Spleen (tissue), 11 donors: ENCODE results near the gene OGFR. TPM values are rescaled to one million over a fixed set of nuclear protein-coding genes. Genes with fewer than 3 reads are reported as not detected.
"Not testable (repeated sequence)": the region's sequence is repeated elsewhere in the genome, so short reads cannot be mapped to it uniquely, and the experiment has no call there.

ENCODE experiments used
- DNase-seq: peaks from one replicate; pipeline ENCODE4 v3.0.0-alpha.2; 2020
- H3K27ac ChIP-seq, 8 donors: fragments of 200-600 bp; sonication (generic) in 7 of 8; 1 replicate in 4 of 8; 2 replicates in 4 of 8; pipeline versions ENCODE4 v1.5.0 to v1.8.0; 2016 to 2021; ENCODE audit warnings: inconsistent platforms in 4 of 8, mild to moderate bottlenecking in 4 of 8, moderate library complexity in 1 of 8
- H3K27me3 ChIP-seq, 7 donors: fragments of 200-600 bp; sonication (generic) in 6 of 7; replicated peaks in 1 of 7; 1 replicate in 4 of 7; 2 replicates in 3 of 7; pipeline versions ENCODE4 v1.5.0 to v1.8.0; 2016 to 2021; ENCODE audit warnings: inconsistent platforms in 3 of 7, mild to moderate bottlenecking in 1 of 7
- H3K36me3 ChIP-seq, 6 donors: fragments of 200-600 bp; sonication (generic) in 5 of 6; 1 replicate in 4 of 6; 2 replicates in 2 of 6; pipeline versions ENCODE4 v1.5.0 to v1.8.0; 2016 to 2021; ENCODE audit warnings: inconsistent platforms in 2 of 6
- H3K4me1 ChIP-seq, 6 donors: fragments of 200-600 bp; sonication (generic) in 5 of 6; 1 replicate in 3 of 6; 2 replicates in 3 of 6; pipeline versions ENCODE4 v1.5.0 to v1.8.0; 2016 to 2021; ENCODE audit warnings: inconsistent platforms in 3 of 6
- H3K4me3 ChIP-seq, 8 donors: fragments of 200-600 bp; sonication (generic) in 7 of 8; 1 replicate in 4 of 8; 2 replicates in 4 of 8; pipeline versions ENCODE4 v1.5.0 to v1.8.0; 2016 to 2021; ENCODE audit warnings: inconsistent platforms in 4 of 8, mild to moderate bottlenecking in 4 of 8, moderate library complexity in 2 of 8
- H3K9me3 ChIP-seq, 8 donors: fragments of 200-600 bp; sonication (generic) in 7 of 8; 1 replicate in 4 of 8; 2 replicates in 4 of 8; pipeline versions ENCODE4 v1.5.0 to v1.8.0; 2016 to 2021; ENCODE audit warnings: inconsistent platforms in 4 of 8
- POLR2A ChIP-seq, 3 donors: fragments of 450-650 bp; IDR thresholded peaks; one replicate each; pipeline ENCODE4 v1.5.1; 2017; ENCODE audit warnings: antibody characterized with exemption in 3 of 3, mild to moderate bottlenecking in 1 of 3
- POLR2AphosphoS5 ChIP-seq, 3 donors: sonication (generic); formaldehyde crosslinking; IDR thresholded peaks; one replicate each; pipeline ENCODE4 v1.5.1; 2017; ENCODE audit warnings: antibody characterized with exemption in 3 of 3
- WGBS, 5 donors: extraction: QIAGEN DNeasy Blood & Tissue Kit in 3 of 5; methylation state at CpG; one replicate each; pipeline versions ENCODE4 v1.1.5 to v1.1.7; 2013 to 2018; 5-methylcytosine and 5-hydroxymethylcytosine counted together
- intact Hi-C: fragments of 100-400 bp; cut with DNase I; formaldehyde crosslinking; loops from one replicate; pipeline ENCODE4 v1.15.0; 2023; ENCODE audit warnings: low total_unique reads
- polyA plus RNA-seq, 3 donors: library from polyadenylated mRNA; stranded (reverse); fragments of 200-250 nt; gene quantifications; one replicate each; pipeline ENCODE4 v1.2.1, GENCODE V29; 2013
- total RNA-seq, 7 donors: library from RNA; depleted of rRNA in 3 of 7; stranded (reverse); fragments of >200 nt in 3 of 7; fragmentation: NEBNext Ultra II Directional in 4 of 7; extraction: Animal tissue kit (Norgen Biotek cat#: 25700) in 4 of 7; gene quantifications; one replicate each; pipeline versions ENCODE4 v1.1.0 to v1.2.1, GENCODE V29; 2016 to 2021
- TF ChIP-seq, protein P1 (sequence below), 11 experiments: fragments of 200-600 bp in 7 of 11; fragments of 450-650 bp in 4 of 11; sonication (generic) in 4 of 11; IDR thresholded peaks in 8 of 11; conservative IDR thresholded peaks in 3 of 11; 1 replicate in 7 of 11; 2 replicates in 4 of 11; pipeline versions ENCODE4 v1.4.0 to v1.8.0; 2016 to 2021; ENCODE audit warnings: antibody characterized with exemption in 11 of 11, inconsistent platforms in 4 of 11, mild to moderate bottlenecking in 1 of 11
- donor health status: healthy with polysubstance abuse.
- donor health status: DM: no; HTN: no; CAD: no; lungs with moderate emphysema.
- donor health status: DM: no; HTN: no; CAD: no.
- donor health status: Bipolar disorder and iron deficiency.
- donor health status: healthy.
- donor health status: DM: no; HTN: no; CAD: no.
- donor health status: DM: yes; HTN: yes; CAD: no.

OGFR gene
- total and polyA plus RNA-seq, 10 donors, result 46.0 to 127 (median 78.2) TPM

GRCh38 chr20:62844182-62844581 lies 39.5 kb downstream of the OGFR start:
- no peak for DNase-seq
- Histone ChIP-seq H3K4me1 (no peaks in the 10 kb centered on the region), H3K9me3 (no peaks in the 10 kb centered on the region), H3K36me3 (peaks cover 0 to 42% (median 0%) of the 10 kb centered on the region in 6 donors), H3K27ac (no peak overlapping the region), H3K27me3 (no peaks in the 10 kb centered on the region), H3K4me3 (no peak overlapping the region)
- intact Hi-C loops, result no loop called here
- 95 to 97% (median 96%) methylated on average over 7 of the region's 7 CpGs for WGBS, 5 donors
- TF ChIP-seq, protein P1, sequence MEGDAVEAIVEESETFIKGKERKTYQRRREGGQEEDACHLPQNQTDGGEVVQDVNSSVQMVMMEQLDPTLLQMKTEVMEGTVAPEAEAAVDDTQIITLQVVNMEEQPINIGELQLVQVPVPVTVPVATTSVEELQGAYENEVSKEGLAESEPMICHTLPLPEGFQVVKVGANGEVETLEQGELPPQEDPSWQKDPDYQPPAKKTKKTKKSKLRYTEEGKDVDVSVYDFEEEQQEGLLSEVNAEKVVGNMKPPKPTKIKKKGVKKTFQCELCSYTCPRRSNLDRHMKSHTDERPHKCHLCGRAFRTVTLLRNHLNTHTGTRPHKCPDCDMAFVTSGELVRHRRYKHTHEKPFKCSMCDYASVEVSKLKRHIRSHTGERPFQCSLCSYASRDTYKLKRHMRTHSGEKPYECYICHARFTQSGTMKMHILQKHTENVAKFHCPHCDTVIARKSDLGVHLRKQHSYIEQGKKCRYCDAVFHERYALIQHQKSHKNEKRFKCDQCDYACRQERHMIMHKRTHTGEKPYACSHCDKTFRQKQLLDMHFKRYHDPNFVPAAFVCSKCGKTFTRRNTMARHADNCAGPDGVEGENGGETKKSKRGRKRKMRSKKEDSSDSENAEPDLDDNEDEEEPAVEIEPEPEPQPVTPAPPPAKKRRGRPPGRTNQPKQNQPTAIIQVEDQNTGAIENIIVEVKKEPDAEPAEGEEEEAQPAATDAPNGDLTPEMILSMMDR (IDR thresholded peaks at IDR 0.05 in 8 of 11, conservative IDR thresholded peaks at IDR 0.05 in 3 of 11), result no peak
- TF ChIP-seq POLR2AphosphoS5 (IDR thresholded peaks at IDR 0.05) (no peak), POLR2A (IDR thresholded peaks at IDR 0.05) (no peak)

DNA sequence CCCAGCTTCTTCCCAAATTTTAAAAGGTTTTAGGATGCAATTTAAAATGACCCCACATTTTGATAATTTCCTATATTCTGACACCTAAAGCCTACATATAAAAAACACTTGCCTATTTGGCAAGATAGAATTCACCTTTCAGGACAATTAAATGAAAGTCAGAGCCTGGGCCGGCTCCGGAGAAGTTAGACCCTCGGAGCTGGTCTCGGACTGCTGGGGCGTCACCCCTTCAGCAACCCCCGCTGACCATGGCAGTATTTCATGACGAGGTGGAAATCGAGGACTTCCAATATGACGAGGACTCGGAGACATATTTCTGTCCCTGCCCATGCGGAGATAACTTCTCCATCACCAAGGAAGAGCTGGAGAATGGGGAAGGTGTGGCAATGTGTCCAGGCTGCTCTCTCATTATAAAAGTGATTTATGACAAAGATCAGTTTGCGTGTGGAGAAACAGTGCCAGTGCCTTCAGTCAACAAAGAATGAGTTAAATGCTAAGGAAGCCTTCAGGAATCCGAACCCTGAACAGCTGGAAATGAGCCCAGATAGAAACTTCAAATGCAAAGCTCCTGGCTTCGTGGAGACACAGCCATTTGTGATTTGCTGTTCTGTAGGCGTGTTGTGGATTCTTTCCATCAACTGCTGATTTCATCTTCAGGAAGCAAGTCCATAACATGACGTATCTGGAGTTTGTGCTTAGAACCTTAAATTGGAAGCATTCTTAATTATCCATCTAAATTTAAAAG lies 41.0 kb downstream of the OGFR start:
- 93 to 96% (median 96%) methylated on average over 16 of the region's 16 CpGs for WGBS, 5 donors
- H3K27me3 ChIP-seq, result no peaks in the 10 kb centered on the region
- no peak overlapping the region for H3K27ac ChIP-seq
- intact Hi-C loops, result no loop called here
- no peaks in the 10 kb centered on the region for H3K4me1 ChIP-seq
- no peak overlapping the region for H3K4me3 ChIP-seq
- H3K36me3 ChIP-seq, result peaks cover 0 to 40% (median 0%) of the 10 kb centered on the region in 6 donors
- TF ChIP-seq POLR2AphosphoS5 (IDR thresholded peaks at IDR 0.05) (no peak), POLR2A (IDR thresholded peaks at IDR 0.05) (no peak)
- TF ChIP-seq, protein P1 (IDR thresholded peaks at IDR 0.05 in 8 of 11, conservative IDR thresholded peaks at IDR 0.05 in 3 of 11), result no peak
- no peak for DNase-seq
- H3K9me3 ChIP-seq, result no peaks in the 10 kb centered on the region

- 93 to 95% (median 94%) methylated on average over 19 of the region's 19 CpGs for WGBS, 5 donors
- Histone ChIP-seq H3K36me3 (peaks cover 0 to 36% (median 0%) of the 10 kb centered on the region in 6 donors), H3K9me3 (no peaks in the 10 kb centered on the region), H3K27me3 (no peaks in the 10 kb centered on the region), H3K27ac (no peak overlapping the region), H3K4me3 (no peak overlapping the region), H3K4me1 (no peaks in the 10 kb centered on the region)
- DNase-seq, result peak; percentile 41
- no peak for TF ChIP-seq POLR2AphosphoS5 (IDR thresholded peaks at IDR 0.05)
- no peak for TF ChIP-seq POLR2A (IDR thresholded peaks at IDR 0.05)
- intact Hi-C loops, result no loop called here
These were observed 41.7 kb downstream of the OGFR start for GRCh38 chr20:62846166-62846890.

- DNase-seq, H3K4me1 ChIP-seq, H3K4me3 ChIP-seq, H3K27ac ChIP-seq, H3K9me3 ChIP-seq, intact Hi-C loops, H3K27me3 ChIP-seq: not testable (repeated sequence)
- peaks cover 0 to 61% (median 7%) of the 10 kb centered on the region in 6 donors for H3K36me3 ChIP-seq
- 93 to 97% (median 94%) methylated on average over 7 of the region's 7 CpGs for WGBS, 5 donors
These were observed 44.3 kb downstream of the OGFR start for GRCh38 chr20:62848917-62849316.

- TF ChIP-seq POLR2AphosphoS5 (IDR thresholded peaks at IDR 0.05), result no peak
- TF ChIP-seq, protein P1 (IDR thresholded peaks at IDR 0.05 in 8 of 11, conservative IDR thresholded peaks at IDR 0.05 in 3 of 11), result no peak
- no peak for TF ChIP-seq POLR2A (IDR thresholded peaks at IDR 0.05)
- intact Hi-C loops, result no loop called here
- Histone ChIP-seq H3K9me3 (no peaks in the 10 kb centered on the region), H3K27me3 (no peaks in the 10 kb centered on the region), H3K4me3 (no peak overlapping the region), H3K4me1 (no peaks in the 10 kb centered on the region), H3K36me3 (peaks cover 0 to 66% (median 9%) of the 10 kb centered on the region in 6 donors), H3K27ac (no peak overlapping the region)
- no peak for DNase-seq
These were observed 44.8 kb downstream of the OGFR start for GRCh38 chr20:62849431-62849830.
